HG02970 (cell line): ENCODE data around the gene GNG7.
"Not testable (repeated sequence)": the region's sequence is repeated elsewhere in the genome, so short reads cannot be mapped to it uniquely, and the experiment has no call there.

Experiments used
- ATAC-seq: cut with Tn5 transposase; IDR thresholded peaks from one replicate; pipeline ENCODE4 v1.9.1; 2021; ENCODE audit warnings: mild to moderate bottlenecking, moderate library complexity, moderate number of reproducible peaks; ENCODE audit not compliant: unreplicated experiment, low FRiP score

GNG7 gene

DNA sequence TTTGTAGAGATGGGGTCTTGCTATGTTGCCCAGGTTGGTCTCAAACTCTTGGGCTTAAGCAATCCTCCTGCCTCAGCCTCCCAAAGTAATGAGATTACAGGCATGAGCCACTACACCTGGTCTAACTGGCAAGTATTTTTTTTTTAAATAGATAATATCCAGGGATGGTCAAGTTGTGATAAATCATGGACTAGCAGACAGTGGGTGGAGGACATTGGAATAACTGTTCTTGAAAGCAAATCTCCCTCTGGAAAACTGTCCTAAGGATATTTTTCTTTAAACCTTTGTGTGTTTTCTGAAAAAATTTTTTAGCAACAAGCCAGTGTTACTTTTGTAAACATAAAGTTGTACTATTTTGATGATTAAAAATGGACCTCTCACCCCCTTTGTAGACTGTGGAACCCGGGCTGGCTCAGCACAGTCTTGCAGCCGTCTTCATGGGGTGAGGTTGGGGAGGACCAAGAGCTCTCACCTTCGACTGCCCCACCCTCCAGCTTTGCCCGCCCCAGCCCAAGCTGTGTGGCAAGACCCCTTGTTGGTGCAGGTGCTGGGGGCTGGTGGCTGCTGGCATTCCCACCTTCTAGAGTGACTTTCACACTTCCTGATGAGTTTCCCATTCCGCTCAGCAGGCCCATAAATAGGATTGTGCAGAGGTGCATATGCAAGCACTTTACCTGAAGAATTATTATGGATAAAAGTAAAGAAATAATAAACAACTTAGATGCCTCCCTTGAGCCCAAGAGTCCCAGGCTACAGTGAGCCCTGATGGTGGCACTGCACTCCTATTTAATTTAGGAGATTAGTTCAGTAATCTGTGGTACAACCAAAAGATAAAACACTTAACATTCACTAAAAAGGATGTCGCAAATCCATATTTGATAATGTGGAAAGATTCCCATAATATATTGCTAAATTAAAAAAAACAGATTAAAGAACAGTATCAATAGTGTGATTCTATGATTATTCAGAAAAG lies 119.2 kb downstream of the GNG7 start:
- no peak for ATAC-seq

DNA sequence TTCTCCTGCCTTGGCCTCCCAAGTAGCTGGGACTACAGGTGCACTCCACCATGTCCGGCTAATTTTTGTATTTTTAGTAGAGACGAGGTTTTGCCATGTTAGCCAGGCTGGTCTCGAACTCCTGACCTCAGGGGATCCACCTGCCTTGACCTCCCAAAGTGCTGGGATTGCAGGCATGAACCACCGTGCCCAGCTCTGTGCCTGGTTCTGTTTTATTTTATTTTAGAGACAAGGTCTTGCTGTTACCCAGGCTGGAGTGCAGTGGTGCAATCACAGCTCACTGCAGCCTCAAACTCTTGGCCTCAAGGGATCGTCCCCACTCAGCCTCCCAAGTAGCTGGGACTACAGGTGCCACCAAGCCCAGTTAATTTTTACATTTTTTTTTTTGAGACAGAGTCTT lies 122.1 kb downstream of the GNG7 start:
- not testable (repeated sequence) for ATAC-seq

DNA sequence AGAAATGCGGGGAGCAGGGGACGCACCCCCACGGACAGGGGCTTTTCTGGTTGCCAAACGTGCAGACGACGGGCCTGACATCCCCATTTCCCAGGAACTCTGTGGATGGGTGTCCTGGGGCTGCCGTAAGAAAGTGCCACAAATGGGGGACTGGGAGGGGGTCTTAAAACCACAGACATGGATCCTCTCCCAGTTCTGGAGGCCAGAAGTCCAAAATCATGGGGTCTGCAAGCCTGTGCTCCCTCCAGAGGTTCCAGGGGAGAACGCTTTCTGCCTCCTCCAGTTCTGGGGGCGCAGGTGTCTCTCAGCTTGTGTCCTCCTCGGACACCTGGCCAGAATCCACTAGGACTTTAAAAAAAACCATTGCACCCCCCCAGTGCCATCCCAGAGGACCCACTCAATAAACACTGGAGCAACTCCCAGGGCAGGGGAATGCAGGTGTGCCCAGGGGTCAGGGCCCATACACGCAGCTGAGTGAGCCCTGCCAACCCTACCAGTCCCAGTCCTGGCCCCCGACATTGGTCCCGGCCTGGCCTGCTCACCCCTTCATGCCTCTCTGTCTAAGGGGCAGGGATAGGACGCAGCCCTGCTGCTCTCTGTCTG lies 122.7 kb downstream of the GNG7 start:
- no peak for ATAC-seq

DNA sequence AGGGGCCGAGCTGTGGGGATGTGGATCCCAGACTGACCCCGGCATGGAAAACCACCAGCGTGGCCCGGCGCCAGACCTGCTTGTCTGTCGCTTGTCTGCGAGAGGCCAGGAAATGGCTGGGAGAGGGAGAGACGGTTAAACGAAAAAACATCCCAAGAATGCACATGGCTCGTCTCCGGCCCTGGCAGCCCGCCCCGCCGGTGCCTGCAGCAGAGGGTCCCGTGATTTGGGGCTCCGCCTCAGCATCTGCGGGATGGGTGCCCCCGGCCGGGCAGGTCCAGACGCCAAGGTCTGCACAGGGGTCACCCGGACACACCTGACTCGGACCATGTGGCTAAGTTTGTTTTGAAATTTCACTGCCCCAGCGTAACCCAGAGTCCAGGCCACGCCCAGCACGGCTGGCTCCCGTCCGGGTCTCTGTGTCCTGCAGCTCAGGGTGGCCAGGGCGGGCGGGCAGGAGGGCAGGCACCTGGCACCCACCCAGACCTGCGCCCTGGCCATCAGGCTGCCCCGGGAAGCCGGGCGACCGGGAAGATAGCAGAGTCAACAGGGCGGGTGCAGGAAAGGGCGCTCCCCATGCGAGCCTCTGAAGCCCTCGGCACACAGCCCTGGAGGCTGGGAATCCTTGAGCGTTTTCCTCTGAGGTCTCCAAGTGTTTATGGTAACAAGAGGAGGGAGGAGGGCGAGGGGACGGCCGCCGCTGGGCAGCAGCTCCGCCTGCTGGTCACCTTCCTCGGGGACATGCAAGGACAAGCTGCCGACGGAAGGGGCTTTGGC lies 123.4 kb downstream of the GNG7 start:
- ATAC-seq, result no peak

DNA sequence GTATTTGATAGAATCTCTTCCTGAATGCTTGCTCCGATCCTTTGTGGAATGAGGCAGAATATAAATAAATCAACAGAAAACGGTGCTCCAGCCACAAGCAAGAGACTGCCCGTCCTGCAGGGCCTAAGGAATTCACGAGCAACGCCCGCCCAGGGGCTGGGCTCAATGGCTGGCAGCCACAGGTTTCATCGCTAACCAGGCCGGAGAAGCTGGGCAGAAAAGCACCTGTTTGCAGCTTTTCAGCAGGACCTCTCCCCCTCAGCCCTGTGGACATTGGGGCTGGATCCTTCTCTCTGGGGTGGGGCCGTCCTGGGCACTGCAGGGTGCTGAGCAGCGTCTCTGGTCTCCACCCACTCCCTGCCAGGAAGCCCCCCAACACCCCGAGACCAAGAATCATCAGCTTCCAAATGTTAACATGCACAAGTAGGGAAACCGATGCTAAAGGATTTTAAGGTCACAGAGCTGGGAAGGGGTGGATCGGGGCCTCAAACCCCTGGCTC lies 124.1 kb downstream of the GNG7 start:
- ATAC-seq, result no peak

DNA sequence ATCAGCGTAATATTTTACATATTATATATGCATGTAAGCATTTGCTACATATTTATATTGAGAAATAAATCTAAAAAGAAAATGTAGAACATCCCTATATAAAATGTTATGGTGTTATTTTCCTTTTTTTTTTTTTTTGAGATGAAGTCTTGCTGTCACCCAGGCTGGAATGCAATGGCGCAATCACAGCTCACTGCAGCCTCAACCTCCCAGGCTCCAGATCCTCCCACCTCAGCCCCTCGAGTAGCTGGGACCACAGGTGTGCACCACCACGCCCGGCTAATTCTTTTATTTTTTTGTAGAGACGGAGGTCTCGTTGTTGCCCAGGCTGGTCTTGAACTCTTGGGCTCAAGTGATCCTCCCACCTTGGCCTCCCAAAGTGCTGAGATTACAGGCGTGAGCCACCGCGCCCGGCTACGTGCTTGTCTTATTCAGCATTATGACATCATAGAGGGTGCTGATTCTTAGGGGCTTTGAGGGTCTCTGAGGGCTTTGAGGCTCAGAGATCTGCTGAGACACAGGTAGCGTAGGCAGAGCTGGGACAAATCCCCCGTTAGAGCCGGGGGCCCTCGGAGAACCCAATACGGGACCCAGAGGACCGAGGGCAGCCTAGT lies 124.7 kb downstream of the GNG7 start:
- no peak for ATAC-seq

DNA sequence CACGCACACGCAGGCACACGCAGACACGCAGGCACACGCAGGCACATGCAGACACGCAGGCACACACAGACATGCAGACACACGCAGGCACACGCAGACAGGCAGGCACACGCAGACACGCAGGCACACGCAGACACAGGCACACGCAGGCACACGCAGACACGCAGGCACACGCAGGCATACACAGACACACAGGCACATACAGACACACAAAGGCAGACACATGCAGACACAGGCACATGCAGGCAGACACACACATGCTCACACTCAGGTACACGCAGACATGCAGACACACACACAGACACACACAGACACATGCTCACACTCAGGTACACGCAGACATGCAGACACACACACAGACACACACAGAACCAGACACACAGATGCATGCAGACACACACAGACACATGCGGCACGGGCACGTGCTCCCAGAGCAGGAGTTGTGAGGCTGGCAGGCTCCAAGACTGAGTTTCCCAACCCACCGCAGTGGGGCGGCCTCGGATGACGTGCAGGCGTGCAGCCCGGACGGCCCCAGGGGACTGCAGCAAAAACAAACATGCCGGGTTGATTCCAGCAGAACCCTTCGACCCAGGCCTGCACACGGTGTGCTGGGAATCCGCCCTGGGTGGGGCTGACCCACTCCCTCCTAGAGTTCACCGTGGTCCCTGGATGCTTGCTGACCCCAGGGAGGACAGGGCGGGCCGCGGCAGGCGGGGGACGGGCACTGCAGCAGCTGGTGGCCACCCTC lies 126.6 kb downstream of the GNG7 start:
- no peak for ATAC-seq

DNA sequence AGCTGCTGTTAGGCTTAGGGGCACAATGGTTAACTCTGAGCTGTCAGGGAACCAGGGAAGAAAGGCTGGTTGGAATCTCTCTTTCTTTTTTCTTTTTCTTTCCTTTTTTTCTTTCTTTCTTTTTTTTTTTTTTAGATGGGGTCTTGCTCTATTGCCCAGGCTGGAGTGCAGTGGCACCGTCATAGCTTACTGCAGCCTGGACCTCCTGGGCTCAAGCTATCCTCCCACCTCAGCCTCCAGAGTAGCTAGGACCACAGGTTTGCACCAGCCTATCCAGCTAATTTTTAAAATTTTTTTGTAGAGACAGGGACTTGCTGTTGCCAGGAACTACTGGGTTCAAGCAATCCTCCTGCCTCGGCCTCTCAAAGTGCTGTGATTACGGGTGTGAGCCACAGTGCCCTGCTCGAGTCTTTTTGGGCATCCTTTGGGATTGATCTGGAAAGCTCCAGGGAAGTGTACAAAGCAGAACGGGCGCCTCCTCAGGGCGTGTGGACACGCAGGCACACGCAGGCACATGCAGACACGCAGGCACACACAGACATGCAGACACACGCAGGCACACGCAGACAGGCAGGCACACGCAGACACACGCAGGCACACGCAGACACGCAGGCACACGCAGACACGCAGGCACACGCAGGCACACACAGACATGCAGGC lies 127.4 kb downstream of the GNG7 start:
- no peak for ATAC-seq

DNA sequence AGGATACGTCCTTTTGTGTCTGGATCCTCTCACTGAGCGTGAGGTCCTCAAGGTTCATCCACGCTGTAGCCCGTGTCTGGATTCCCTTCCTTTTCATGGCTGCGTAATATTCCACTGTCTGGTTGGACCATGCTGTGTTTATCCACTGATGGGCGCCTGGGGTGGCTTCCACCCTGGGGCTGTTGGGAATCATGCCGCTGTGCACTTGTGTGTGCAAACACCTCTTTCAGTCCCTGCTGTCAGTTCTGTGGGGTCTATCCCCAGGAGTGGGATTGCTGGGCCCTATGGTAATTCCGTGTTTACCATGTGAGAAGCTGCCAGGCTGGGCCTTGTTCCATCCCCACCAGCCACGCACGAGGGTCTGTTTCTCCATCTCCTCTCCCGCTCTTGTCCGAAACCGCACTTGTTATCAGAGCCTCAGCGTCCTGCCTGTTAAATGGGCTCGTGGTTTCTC lies 128.0 kb downstream of the GNG7 start:
- ATAC-seq, result no peak

DNA sequence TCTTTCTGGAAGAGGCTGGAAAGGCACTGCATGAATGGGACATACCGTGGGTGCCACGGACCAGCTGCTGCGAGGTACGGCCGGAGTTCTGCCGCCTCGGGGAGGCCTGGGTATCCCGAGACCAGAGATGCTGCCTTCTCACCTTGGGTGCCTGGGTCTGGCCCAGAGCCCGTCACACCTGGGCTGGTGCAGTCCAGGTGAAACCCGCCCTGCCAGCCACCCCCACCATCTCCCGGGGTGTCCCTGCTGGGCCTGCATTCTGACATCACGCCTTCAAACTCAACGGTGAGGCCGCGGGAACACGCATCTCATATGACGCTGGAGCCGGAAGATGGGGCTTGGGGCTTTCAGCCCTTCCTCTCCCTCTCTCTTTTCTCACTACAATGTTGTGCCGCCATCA lies 128.6 kb downstream of the GNG7 start:
- ATAC-seq, result no peak

DNA sequence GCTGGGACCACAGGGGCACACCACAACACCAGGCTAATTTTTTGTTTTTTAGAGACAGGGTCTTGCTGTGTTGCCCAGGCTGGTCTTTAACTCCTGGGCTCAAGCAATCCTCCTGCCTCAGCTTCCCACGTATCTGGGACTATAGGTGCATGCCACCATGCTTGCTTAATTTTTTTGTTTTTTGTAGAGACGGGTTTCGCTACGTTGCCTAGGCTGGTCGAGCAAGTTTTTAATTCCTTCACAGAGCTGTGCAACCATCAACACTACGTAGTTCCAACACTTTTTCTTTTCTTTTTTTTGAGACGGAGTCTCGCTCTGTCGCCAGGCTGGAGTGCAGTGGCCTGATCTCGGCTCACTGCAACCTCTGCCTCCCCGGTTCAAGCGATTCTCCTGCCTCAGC lies 130.3 kb downstream of the GNG7 start:
- not testable (repeated sequence) for ATAC-seq

DNA sequence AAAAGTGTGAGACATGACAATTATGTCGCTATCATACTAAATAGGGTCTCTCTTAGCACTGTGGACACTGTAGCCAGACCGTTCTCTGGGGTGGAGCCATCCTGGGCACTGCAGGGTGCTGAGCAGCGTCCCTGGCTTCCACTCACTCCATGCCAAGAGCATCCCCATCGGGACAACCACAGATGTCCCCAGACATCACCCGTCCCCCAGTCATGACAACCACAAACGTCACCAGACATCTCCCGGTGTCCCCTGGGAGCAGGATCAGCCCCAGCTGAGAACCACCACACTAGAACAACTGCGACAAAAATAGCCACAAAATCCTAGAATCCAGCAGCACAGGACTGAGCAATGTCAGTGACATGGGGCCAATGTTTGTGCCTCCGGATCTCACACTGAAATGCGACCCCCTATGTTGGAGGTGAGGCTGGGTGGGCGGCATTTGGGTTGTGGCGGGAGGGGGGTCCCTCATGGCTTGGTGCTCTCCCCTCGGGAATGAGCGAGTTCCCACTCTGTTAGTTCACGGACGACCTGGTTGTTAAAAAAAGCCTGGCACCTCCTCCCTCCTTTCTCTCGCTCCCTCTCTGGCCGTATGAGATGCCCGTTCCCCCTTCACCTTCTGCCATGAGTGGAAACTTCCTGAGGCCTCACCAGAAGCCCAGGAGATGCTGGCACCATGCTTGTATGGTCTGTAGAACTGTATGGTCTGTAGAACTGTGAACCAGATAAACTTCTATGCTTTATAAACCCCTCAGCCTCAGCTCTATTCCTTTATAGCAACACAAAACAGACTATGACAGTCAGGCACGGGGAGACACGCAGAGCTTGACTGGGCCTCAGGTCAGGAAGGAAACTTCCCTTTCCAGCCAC lies 132.7 kb downstream of the GNG7 start:
- no peak for ATAC-seq

DNA sequence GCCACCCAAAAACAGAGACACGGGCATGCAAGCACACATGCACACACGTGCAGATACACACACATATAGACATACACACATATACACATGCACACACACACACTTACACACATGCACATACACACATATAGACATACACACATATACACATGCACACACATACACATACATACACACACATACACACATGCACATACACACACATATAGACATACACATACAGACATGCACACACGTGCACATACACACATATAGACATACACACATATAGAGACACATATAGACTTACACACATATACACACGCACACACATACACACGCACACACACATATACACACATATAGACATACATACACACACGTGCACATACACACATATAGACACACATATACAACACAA lies 134.5 kb downstream of the GNG7 start:
- no peak for ATAC-seq

DNA sequence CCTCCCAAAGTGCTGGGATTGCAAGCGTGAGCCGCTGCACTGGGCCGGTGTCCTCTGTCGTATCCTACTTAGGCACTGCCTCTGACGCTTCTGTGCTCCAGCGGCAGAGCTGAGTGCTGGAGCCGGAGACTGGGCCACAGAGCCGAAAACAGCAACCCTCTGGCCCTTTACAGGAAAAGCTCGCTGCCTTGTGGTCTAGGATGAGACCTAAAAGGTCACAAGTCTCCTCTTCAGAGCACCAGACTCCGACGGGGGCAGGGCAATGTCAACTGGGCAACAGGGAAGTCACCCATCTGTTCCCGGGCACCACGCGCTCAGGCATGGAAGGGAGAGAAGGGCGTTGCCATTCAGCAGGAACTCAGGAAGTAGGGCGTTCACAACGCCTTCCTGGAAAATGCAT lies 134.9 kb downstream of the GNG7 start:
- no peak for ATAC-seq

DNA sequence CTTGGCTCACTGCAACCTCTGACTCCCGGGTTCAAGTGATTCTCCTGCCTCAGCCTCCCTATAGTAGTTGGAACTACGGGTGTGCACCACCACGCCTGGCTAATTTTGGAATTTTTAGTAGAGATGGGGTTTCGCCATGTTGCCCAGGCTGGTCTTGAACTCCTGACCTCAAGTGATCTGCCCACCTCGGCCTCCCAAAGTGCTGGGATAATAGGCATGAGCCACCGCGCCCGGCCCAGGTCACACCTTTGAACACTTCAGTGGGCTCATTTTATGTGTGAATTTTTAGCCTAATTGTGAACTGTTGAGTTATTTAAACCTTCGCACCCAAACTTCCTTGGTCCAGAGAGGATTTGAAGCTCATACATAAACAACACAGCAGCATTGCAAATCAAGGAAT lies 138.9 kb downstream of the GNG7 start:
- not testable (repeated sequence) for ATAC-seq

DNA sequence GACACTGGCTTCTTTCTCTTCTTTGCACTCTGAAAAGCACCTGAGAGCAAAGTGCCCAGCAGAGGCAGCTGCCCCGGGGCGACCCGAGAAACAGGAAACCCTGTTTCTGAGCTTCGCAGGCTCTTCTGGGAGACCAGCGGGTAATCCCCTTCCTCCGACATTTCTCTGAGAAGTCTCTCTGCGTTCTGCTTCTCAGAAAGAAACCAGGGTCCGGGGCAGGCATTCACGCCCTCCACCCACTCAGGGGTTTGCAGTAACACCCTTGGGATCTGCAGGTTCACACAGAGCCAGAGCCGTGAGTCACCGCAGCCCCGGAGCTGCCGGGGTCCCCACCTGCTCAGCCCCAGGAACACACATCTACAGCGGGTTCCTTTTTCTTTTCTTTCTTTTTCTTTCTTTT lies 140.6 kb downstream of the GNG7 start:
- peak; percentile 87 for ATAC-seq

DNA sequence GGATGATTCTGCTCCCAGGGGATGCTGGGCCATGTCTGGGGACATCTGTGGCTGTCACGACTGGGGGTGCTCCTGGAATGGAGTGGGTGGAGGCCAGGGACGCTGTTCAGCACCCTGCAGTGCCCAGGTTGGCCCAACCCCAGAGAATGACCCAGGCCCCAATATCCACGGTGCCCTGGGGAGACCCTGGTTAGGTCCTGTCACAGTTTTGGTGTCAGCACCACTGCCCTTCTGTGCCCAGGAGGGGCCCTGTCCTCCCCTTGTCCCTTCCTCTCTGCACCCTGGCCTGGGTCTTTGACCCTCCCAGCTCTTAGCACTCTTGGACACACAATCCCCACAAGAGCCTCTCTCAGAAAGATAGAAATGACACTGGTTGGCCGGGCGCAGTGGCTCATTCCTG lies 141.3 kb downstream of the GNG7 start:
- no peak for ATAC-seq

DNA sequence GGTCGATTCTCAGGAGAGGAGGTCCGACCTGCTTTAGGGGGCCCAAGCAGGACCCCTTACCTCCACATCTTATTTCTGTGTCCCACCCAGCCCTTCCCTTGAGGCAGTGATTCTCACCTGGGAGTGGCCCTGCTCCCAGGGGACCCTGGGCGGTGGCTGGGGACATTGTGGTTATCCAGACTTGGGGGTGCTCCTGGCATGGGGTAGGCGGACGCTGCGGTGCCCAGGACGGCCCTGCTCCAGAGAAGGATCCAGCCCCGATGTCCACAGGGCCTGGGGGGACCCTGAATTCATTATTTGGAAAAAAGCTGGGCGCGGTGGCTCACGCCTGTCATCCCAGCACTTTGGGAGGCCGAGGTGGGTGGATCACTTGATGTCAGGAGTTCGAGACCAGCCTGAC lies 142.1 kb downstream of the GNG7 start:
- ATAC-seq, result no peak
